Kidney capillary endothelial cell (primary cell): ENCODE results near the gene DENND1B.
"Not testable (repeated sequence)": the region's sequence is repeated elsewhere in the genome, so short reads cannot be mapped to it uniquely, and the experiment has no call there.

ENCODE experiments used
- DNase-seq: peaks from one replicate; pipeline ENCODE4 v3.0.0-alpha.2; 2018; ENCODE audit warnings: low spot score

Gene DENND1B

GRCh38 chr1:197553281-197553680 lies 222.0 kb downstream of the DENND1B start:
- no peak for DNase-seq

GRCh38 chr1:197546989-197547388 lies 228.3 kb downstream of the DENND1B start:
- DNase-seq: no peak

GRCh38 chr1:197544553-197544952 lies 230.7 kb downstream of the DENND1B start:
- DNase-seq: no peak

- DNase-seq: no peak
These were observed 231.2 kb downstream of the DENND1B start for GRCh38 chr1:197544130-197544529.

- no peak for DNase-seq
These were observed 233.9 kb downstream of the DENND1B start for GRCh38 chr1:197541411-197541810.

- DNase-seq: peak; percentile 38
These were observed 248.4 kb downstream of the DENND1B start for GRCh38 chr1:197526736-197527371.

GRCh38 chr1:197521118-197521739 lies 254.1 kb downstream of the DENND1B start:
- peak; percentile 33 for DNase-seq

GRCh38 chr1:197519741-197520334 lies 255.4 kb downstream of the DENND1B start:
- DNase-seq: peak; percentile 10

GRCh38 chr1:197515421-197515820 lies 259.9 kb downstream of the DENND1B start:
- DNase-seq: no peak

- no peak for DNase-seq
These were observed 264.4 kb downstream of the DENND1B start for GRCh38 chr1:197510691-197511378.

GRCh38 chr1:197496722-197497121 lies 278.6 kb downstream of the DENND1B start:
- no peak for DNase-seq

- DNase-seq: not testable (repeated sequence)
These were observed 283.8 kb downstream of the DENND1B start for GRCh38 chr1:197491505-197491904.

GRCh38 chr1:197486946-197487345 lies 288.3 kb downstream of the DENND1B start:
- no peak for DNase-seq

GRCh38 chr1:197485790-197486189 lies 289.5 kb downstream of the DENND1B start:
- DNase-seq: no peak

- DNase-seq: peak; percentile 53
These were observed 294.2 kb downstream of the DENND1B start for GRCh38 chr1:197481101-197481500.

- DNase-seq: no peak
These were observed 294.8 kb downstream of the DENND1B start for GRCh38 chr1:197480446-197480845.

GRCh38 chr1:197472141-197472540 lies 303.1 kb downstream of the DENND1B start:
- no peak for DNase-seq

- no peak for DNase-seq
These were observed 303.9 kb downstream of the DENND1B start for GRCh38 chr1:197471248-197471985.

GRCh38 chr1:197470330-197470729 lies 304.9 kb downstream of the DENND1B start:
- DNase-seq: no peak

GRCh38 chr1:197469620-197470210 lies 305.6 kb downstream of the DENND1B start:
- no peak for DNase-seq

GRCh38 chr1:197468543-197469175 lies 306.6 kb downstream of the DENND1B start:
- no peak for DNase-seq
